RWPE2 (cell line): ENCODE data around the gene CD72.
"Not testable (repeated sequence)": the region's sequence is repeated elsewhere in the genome, so short reads cannot be mapped to it uniquely, and the experiment has no call there.

Experiments
- ATAC-seq: fragments of 200-7000 bp; cut with Tn5 transposase; 3 replicates; pipeline ENCODE4 v1.9.1; 2021; ENCODE audit warnings: low read depth
- DNase-seq: peaks from one replicate; pipeline ENCODE4 v3.0.0-alpha.2; 2020; ENCODE audit warnings: low spot score
- H3K27ac ChIP-seq: fragments of 450-650 bp; 2 replicates; pipeline ENCODE4 v1.5.1; 2017; ENCODE audit warnings: mild to moderate bottlenecking; ENCODE audit not compliant: poor library complexity, severe bottlenecking
- H3K27me3 ChIP-seq: fragments of 250-450 bp; sonication (Bioruptor Pico); 2 replicates; pipeline ENCODE4 v1.5.1; 2021; ENCODE audit warnings: mild to moderate bottlenecking, moderate library complexity; ENCODE audit not compliant: insufficient read depth, poor library complexity, severe bottlenecking
- H3K36me3 ChIP-seq: fragments of 250-450 bp; sonication (Bioruptor Pico); 2 replicates; pipeline ENCODE4 v1.5.1; 2020; ENCODE audit warnings: low read depth, mild to moderate bottlenecking, moderate library complexity
- H3K4me1 ChIP-seq: fragments of 250-450 bp; sonication (Bioruptor Pico); 2 replicates; pipeline ENCODE4 v1.5.1; 2021; ENCODE audit warnings: mild to moderate bottlenecking, moderate library complexity; ENCODE audit not compliant: insufficient read depth, poor library complexity, severe bottlenecking
- H3K4me3 ChIP-seq: fragments of 250-450 bp; sonication (Bioruptor Pico); 2 replicates; pipeline ENCODE4 v1.5.1; 2021; ENCODE audit warnings: mild to moderate bottlenecking, moderate library complexity; ENCODE audit not compliant: severe bottlenecking
- H3K9me3 ChIP-seq: fragments of 250-450 bp; sonication (Bioruptor Pico); 2 replicates; pipeline ENCODE4 v1.5.1; 2021; ENCODE audit warnings: mild to moderate bottlenecking, moderate library complexity; ENCODE audit not compliant: severe bottlenecking
- CTCF ChIP-seq: fragments of 450-650 bp; IDR thresholded peaks from one replicate; pipeline ENCODE4 v1.5.1; 2017; ENCODE audit warnings: mild to moderate bottlenecking, moderate library complexity; ENCODE audit not compliant: poor library complexity, severe bottlenecking

Gene CD72

GRCh38 chr9:35594471-35594870 is 23.7 kb downstream of the CD72 start:
- Histone ChIP-seq H3K9me3 (peaks cover 5% of the 10 kb centered on the region), H3K27ac (no peak overlapping the region), H3K36me3 (no peaks in the 10 kb centered on the region), H3K27me3 (no peaks in the 10 kb centered on the region), H3K4me3 (no peak overlapping the region), H3K4me1 (no peaks in the 10 kb centered on the region)
- DNase-seq (no peak), ATAC-seq (no peak)
- no peak for TF ChIP-seq CTCF

DNA sequence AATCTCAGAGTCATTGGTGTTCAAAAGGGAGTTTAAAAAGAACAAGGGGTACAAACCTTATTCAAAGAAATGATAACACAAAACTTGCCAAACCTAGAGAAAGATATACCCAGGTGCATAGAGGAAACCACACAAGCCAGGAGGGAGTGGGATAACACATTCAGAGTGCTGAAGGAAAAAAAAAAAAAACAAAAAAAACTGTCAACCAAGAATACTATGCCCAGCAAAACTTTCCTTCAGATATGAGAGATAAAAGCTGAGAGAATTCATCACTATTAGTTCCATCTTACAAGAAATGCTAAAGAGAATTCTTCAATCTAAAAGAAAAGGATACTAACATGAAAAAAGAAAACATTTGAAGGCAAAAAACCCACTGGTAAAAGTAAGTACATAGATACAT is 24.6 kb downstream of the CD72 start:
- no peaks in the 10 kb centered on the region for H3K4me1 ChIP-seq
- no peak for ATAC-seq

GRCh38 chr9:35588506-35588905 is 29.7 kb downstream of the CD72 start:
- H3K36me3 ChIP-seq, H3K9me3 ChIP-seq, H3K27ac ChIP-seq, H3K4me1 ChIP-seq, DNase-seq, H3K27me3 ChIP-seq, ATAC-seq, H3K4me3 ChIP-seq: not testable (repeated sequence)

More for the DNA sequence above, 24.6 kb downstream of the CD72 start:
- DNase-seq, result no peak
- no peaks in the 10 kb centered on the region for H3K27me3 ChIP-seq
- no peak for TF ChIP-seq CTCF
- no peaks in the 10 kb centered on the region for H3K36me3 ChIP-seq
- H3K4me3 ChIP-seq, result no peak overlapping the region
- H3K9me3 ChIP-seq, result peaks cover 5% of the 10 kb centered on the region
- H3K27ac ChIP-seq, result no peak overlapping the region

GRCh38 chr9:35584681-35585080 is 33.5 kb downstream of the CD72 start:
- not testable (repeated sequence) for ATAC-seq, DNase-seq, H3K4me1 ChIP-seq, H3K4me3 ChIP-seq, H3K27me3 ChIP-seq, H3K27ac ChIP-seq, H3K9me3 ChIP-seq, H3K36me3 ChIP-seq

- not testable (repeated sequence) for H3K4me1 ChIP-seq, H3K36me3 ChIP-seq, H3K4me3 ChIP-seq, ATAC-seq, H3K27ac ChIP-seq, H3K9me3 ChIP-seq, DNase-seq, H3K27me3 ChIP-seq
These were observed 34.7 kb downstream of the CD72 start for GRCh38 chr9:35583521-35583920.

DNA sequence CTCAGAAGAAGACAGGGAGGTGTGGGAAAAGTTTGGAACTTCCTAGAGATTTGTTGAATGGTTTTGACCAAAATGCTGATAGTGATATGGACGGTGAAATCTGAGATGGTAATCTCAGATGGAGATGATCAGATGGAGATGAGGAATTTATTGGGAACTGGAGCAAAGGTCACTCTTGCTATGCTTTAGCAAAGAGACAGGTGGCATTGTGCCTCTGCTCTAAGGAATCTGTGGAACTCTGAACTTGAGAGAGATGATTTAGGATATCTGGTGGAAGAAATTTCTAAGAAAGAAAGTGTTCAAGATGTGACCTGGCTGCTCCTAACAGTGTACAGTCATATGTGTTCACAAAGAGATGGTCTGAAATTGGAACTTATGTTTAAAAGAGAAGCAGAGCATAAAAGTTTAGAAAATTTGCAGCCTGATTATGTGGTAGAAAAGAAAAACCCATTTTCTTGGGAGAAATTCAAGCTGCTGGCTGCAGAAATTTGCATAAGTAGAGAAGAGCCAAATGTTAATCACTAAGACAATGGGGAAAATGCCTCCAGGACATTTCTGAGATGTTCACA is 38.5 kb downstream of the CD72 start:
- not testable (repeated sequence) for H3K27ac ChIP-seq, H3K4me3 ChIP-seq, ATAC-seq

GRCh38 chr9:35579130-35579529 is 39.1 kb downstream of the CD72 start:
- TF ChIP-seq CTCF, result no peak
- no peaks in the 10 kb centered on the region for H3K27me3 ChIP-seq
- no peak overlapping the region for H3K4me3 ChIP-seq
- ATAC-seq, result no peak
- no peak overlapping the region for H3K27ac ChIP-seq
- H3K9me3 ChIP-seq, result no peaks in the 10 kb centered on the region
- DNase-seq, result no peak
- no peaks in the 10 kb centered on the region for H3K36me3 ChIP-seq
- H3K4me1 ChIP-seq, result no peaks in the 10 kb centered on the region

More for the DNA sequence above, 38.5 kb downstream of the CD72 start:
- not testable (repeated sequence) for DNase-seq, H3K36me3 ChIP-seq, H3K27me3 ChIP-seq, H3K9me3 ChIP-seq, H3K4me1 ChIP-seq
